OCI-LY3 (cell line): Measurements from ENCODE around the gene CCBE1.

ENCODE experiments used
- EZH2phosphoT487 ChIP-seq: fragments of 200-600 bp; shearing (Covaris generic); IDR thresholded peaks from 2 replicates; pipeline ENCODE4 v1.6.1; 2018; ENCODE audit warnings: antibody characterized with exemption, mixed run types, low read depth
- TF ChIP-seq, protein P1 (sequence below): fragments of 200-600, 300-600 bp; sonication (generic); IDR thresholded peaks from 2 replicates; pipeline ENCODE4 v1.5.1; 2014; ENCODE audit warnings: antibody characterized with exemption, low read length, low read depth

DNA sequence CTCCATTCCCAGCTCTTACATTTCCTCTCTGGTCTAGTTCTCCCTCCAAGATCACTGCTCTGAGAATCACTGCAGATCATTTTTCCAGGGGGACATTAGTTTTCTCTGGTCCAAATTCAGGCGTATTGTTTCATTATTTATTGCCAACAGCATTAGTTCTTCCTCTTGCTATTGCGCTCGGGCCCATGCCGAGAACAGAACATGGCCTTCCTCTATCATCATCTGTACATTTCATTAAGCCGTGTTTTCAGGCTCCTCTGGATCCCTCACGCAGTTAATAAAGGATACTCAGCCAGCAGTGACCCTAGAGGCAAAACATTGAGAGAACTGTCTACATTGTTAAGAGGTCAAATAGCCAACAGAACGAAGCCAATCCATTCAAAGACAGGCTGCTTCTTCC is 63.9 kb downstream of the CCBE1 start:
- TF ChIP-seq, protein P1, sequence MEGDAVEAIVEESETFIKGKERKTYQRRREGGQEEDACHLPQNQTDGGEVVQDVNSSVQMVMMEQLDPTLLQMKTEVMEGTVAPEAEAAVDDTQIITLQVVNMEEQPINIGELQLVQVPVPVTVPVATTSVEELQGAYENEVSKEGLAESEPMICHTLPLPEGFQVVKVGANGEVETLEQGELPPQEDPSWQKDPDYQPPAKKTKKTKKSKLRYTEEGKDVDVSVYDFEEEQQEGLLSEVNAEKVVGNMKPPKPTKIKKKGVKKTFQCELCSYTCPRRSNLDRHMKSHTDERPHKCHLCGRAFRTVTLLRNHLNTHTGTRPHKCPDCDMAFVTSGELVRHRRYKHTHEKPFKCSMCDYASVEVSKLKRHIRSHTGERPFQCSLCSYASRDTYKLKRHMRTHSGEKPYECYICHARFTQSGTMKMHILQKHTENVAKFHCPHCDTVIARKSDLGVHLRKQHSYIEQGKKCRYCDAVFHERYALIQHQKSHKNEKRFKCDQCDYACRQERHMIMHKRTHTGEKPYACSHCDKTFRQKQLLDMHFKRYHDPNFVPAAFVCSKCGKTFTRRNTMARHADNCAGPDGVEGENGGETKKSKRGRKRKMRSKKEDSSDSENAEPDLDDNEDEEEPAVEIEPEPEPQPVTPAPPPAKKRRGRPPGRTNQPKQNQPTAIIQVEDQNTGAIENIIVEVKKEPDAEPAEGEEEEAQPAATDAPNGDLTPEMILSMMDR: no peak
- no peak for TF ChIP-seq EZH2phosphoT487
